ENCODE results near the gene SPAG17. TPM values are rescaled to one million over a fixed set of nuclear protein-coding genes. Genes with fewer than 3 reads are reported as not detected.

The SPAG17 gene
- total RNA-seq, 2 experiments from 2014 or later: not detected

GRCh38 chr1:117921991-117922390 is 263.0 kb downstream of the SPAG17 start:
- Histone ChIP-seq H3K4me3 (ENCODE audit: low read length) (no peak overlapping the region), H3K9me3 (ENCODE audit: control insufficient read depth in 1 of 2, insufficient read depth in 1 of 2, low read length in 2 of 2) (no peaks in the 10 kb centered on the region), H3K27ac (ENCODE audit: low read depth in 1 of 2, low read length in 2 of 2) (no peak overlapping the region), H3K4me1 (ENCODE audit: insufficient read depth, low read length) (no peaks in the 10 kb centered on the region), H3K27me3 (ENCODE audit: control insufficient read depth in 1 of 2, insufficient read depth in 2 of 2, low read length in 2 of 2) (no peaks in the 10 kb centered on the region), H3K36me3 (ENCODE audit: insufficient read depth, low read length) (peaks cover 19% of the 10 kb centered on the region)
- POLR2A ChIA-PET: no interaction called here
- Mint-ChIP-seq H3K4me3 (no peak overlapping the region), H3K9me3 (no peaks in the 10 kb centered on the region), H3K27ac (no peak overlapping the region), H3K27me3 (no peaks in the 10 kb centered on the region), H3K4me1 (ENCODE audit: low read depth) (peaks cover 14% of the 10 kb centered on the region), H3K36me3 (ENCODE audit: low read depth) (peaks cover 32% of the 10 kb centered on the region)
- CTCF ChIA-PET: no interaction called here
- intact Hi-C loops (cut with DNase I, micrococcal nuclease): no loop called here
- ATAC-seq (ENCODE audit: poor library complexity): no peak
- no peak for DNase-seq
- TF ChIP-seq, protein P1, sequence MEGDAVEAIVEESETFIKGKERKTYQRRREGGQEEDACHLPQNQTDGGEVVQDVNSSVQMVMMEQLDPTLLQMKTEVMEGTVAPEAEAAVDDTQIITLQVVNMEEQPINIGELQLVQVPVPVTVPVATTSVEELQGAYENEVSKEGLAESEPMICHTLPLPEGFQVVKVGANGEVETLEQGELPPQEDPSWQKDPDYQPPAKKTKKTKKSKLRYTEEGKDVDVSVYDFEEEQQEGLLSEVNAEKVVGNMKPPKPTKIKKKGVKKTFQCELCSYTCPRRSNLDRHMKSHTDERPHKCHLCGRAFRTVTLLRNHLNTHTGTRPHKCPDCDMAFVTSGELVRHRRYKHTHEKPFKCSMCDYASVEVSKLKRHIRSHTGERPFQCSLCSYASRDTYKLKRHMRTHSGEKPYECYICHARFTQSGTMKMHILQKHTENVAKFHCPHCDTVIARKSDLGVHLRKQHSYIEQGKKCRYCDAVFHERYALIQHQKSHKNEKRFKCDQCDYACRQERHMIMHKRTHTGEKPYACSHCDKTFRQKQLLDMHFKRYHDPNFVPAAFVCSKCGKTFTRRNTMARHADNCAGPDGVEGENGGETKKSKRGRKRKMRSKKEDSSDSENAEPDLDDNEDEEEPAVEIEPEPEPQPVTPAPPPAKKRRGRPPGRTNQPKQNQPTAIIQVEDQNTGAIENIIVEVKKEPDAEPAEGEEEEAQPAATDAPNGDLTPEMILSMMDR (IDR thresholded peaks at IDR 0.05): no peak

- POLR2A ChIA-PET: interaction anchor here (1.1 kb wide), 1 partner anchor 10 kb away, joined by 3 read pairs; the partner anchor contains the start of genes GDAP2 and WDR3
Measured at GRCh38 chr1:117919376-117919775, 265.7 kb downstream of the SPAG17 start.

GRCh38 chr1:117911051-117911450 is 274.0 kb downstream of the SPAG17 start:
- Histone ChIP-seq H3K9me3 (ENCODE audit: control insufficient read depth in 1 of 2, insufficient read depth in 1 of 2, low read length in 2 of 2) (no peaks in the 10 kb centered on the region), H3K4me1 (ENCODE audit: insufficient read depth, low read length) (no peaks in the 10 kb centered on the region), H3K36me3 (ENCODE audit: insufficient read depth, low read length) (peaks cover 96% of the 10 kb centered on the region), H3K4me3 (ENCODE audit: low read length) (no peak overlapping the region), H3K27me3 (ENCODE audit: control insufficient read depth in 1 of 2, insufficient read depth in 2 of 2, low read length in 2 of 2) (no peaks in the 10 kb centered on the region), H3K27ac (ENCODE audit: low read depth in 1 of 2, low read length in 2 of 2) (no peak overlapping the region)
- intact Hi-C loops (cut with DNase I, micrococcal nuclease): no loop called here
- H3K36me3 Mint-ChIP-seq (ENCODE audit: low read depth): peaks cover 96% of the 10 kb centered on the region
- TF ChIP-seq, protein P1 (IDR thresholded peaks at IDR 0.05): no peak
- DNase-seq (no peak), ATAC-seq (ENCODE audit: poor library complexity) (no peak)
- no peaks in the 10 kb centered on the region for H3K27me3 Mint-ChIP-seq
- POLR2A ChIA-PET: no interaction called here
- no peaks in the 10 kb centered on the region for H3K9me3 Mint-ChIP-seq
- no peaks in the 10 kb centered on the region for H3K4me1 Mint-ChIP-seq (ENCODE audit: low read depth)
- no peak overlapping the region for H3K4me3 Mint-ChIP-seq
- no peak overlapping the region for H3K27ac Mint-ChIP-seq
- CTCF ChIA-PET: interaction anchor here (1.0 kb wide), 1 partner anchor 16 kb away, joined by 3 read pairs; no protein-coding TSS in a partner anchor

More at GRCh38 chr1:117919376-117919775, 265.7 kb downstream of the SPAG17 start:
- Histone ChIP-seq H3K9me3 (ENCODE audit: control insufficient read depth in 1 of 2, insufficient read depth in 1 of 2, low read length in 2 of 2) (no peaks in the 10 kb centered on the region), H3K4me1 (ENCODE audit: insufficient read depth, low read length) (no peaks in the 10 kb centered on the region), H3K27ac (ENCODE audit: low read depth in 1 of 2, low read length in 2 of 2) (no peak overlapping the region), H3K27me3 (ENCODE audit: control insufficient read depth in 1 of 2, insufficient read depth in 2 of 2, low read length in 2 of 2) (no peaks in the 10 kb centered on the region), H3K4me3 (ENCODE audit: low read length) (no peak overlapping the region), H3K36me3 (ENCODE audit: insufficient read depth, low read length) (peaks cover 44% of the 10 kb centered on the region)
- Mint-ChIP-seq H3K4me3 (no peak overlapping the region), H3K27ac (no peak overlapping the region), H3K36me3 (ENCODE audit: low read depth) (peaks cover 58% of the 10 kb centered on the region), H3K9me3 (no peaks in the 10 kb centered on the region), H3K27me3 (no peaks in the 10 kb centered on the region), H3K4me1 (ENCODE audit: low read depth) (no peaks in the 10 kb centered on the region)
- TF ChIP-seq, protein P1 (IDR thresholded peaks at IDR 0.05): no peak
- intact Hi-C loops (cut with DNase I, micrococcal nuclease): no loop called here
- ATAC-seq (ENCODE audit: poor library complexity) (no peak), DNase-seq (no peak)
- CTCF ChIA-PET: no interaction called here

Measured in CD4-positive, alpha-beta T cell (primary cell).